Measurements from ENCODE around the gene CNTN4. TPM values are rescaled to one million over a fixed set of nuclear protein-coding genes. Genes with fewer than 3 reads are reported as not detected.

CNTN4 gene
- total and polyA plus RNA-seq, 2 of the 8 experiments (the other 6 are each of a cell fraction or from before 2014, with no cell fraction given), result 0.41 to 2.2 TPM

DNA sequence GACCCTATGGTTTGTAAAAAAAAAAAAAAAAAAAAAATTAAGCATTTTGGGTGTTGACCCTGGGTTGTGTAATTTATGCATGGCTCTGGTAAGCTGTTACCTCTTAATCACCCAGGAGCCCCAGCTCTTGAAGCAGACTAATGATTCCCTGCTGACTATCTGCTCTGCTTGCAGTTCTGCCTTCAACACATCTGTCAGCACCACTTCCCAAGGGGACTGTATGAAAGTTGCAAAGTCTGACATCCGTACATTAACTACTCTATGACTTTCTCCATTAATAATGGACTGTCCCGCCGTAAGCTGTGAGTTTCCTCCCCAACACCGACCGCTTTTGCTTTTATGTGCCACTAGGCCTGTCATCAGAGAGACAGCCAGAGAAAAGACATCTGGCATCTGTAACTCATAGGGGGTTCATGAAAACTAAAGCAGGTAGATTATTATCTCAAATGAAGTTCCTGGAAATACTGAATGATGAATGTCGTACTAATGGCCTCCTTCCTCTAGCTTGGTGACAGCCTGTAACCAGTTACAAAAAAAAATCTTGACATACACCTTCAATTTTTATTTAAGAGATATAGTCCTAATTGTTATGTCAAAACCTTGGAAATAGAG lies 740.0 kb downstream of the CNTN4 start:
- DNase-seq (ENCODE audit: low read depth in 1 of 2, low spot score in 2 of 2) (no peak), FAIRE-seq (no peak)
- no peak overlapping the region for H2BK120ac ChIP-seq (replicated peaks; ENCODE audit: low read depth, low read length)
- H3K4me1 ChIP-seq (replicated peaks in 1 of 4; ENCODE audit: control insufficient read depth in 3 of 4, insufficient read depth in 4 of 4, low read length in 3 of 4), result no peaks in the 10 kb centered on the region
- H4K91ac ChIP-seq (replicated peaks; ENCODE audit: insufficient read length, low read length), result no peak overlapping the region
- H3K27ac ChIP-seq (ENCODE audit: low read depth, low read length), result no peak overlapping the region
- H3K18ac ChIP-seq (ENCODE audit: extremely low read depth, low read length), result no peak overlapping the region
- POLR2A ChIA-PET (ENCODE audit: partially characterized antibody), result no interaction called here
- no peak overlapping the region for H2AFZ ChIP-seq (ENCODE audit: low read length)
- H3K4me2 ChIP-seq (ENCODE audit: insufficient read depth in 1 of 2, low read depth in 2 of 2, low read length in 2 of 2), result no peak overlapping the region
- no peak overlapping the region for H3K56ac ChIP-seq (replicated peaks; ENCODE audit: insufficient read length, low read depth, low read length)
- no peak overlapping the region for H3K4me3 ChIP-seq (ENCODE audit: extremely low read depth in 1 of 4, insufficient read depth in 2 of 4, low read depth in 3 of 4, low read length in 4 of 4)
- no peak overlapping the region for H3K23ac ChIP-seq (ENCODE audit: insufficient read length)
- H2BK12ac ChIP-seq (ENCODE audit: low read depth, low read length), result no peak overlapping the region
- H4K5ac ChIP-seq (ENCODE audit: insufficient read length, low read depth, low read length), result no peak overlapping the region
- no peak overlapping the region for H3K4ac ChIP-seq (replicated peaks; ENCODE audit: insufficient read length, low read depth, low read length)
- H2AK5ac ChIP-seq (ENCODE audit: low read depth, low read length), result no peak overlapping the region
- H3K9me3 ChIP-seq (ENCODE audit: insufficient read depth in 2 of 2, low read depth in 1 of 2, low read length in 1 of 2), result no peaks in the 10 kb centered on the region
- WGBS, 2 experiments (ENCODE audit: extremely low coverage in 1 of 2, insufficient coverage in 1 of 2, insufficient read length in 1 of 2, insufficient replicate concordance in 2 of 2, low coverage in 1 of 2, low lambda C conversion rate in 2 of 2, missing lambda C conversion rate in 1 of 2), result 88% methylated on average over 6 of the region's 6 CpGs; no CpG with 5 or more reads in 1 of the 2 experiments
- no peaks in the 10 kb centered on the region for H3K23me2 ChIP-seq (ENCODE audit: low read depth, low read length)
- no peaks in the 10 kb centered on the region for H4K20me1 ChIP-seq (replicated peaks in 1 of 2; ENCODE audit: control insufficient read depth in 1 of 2, insufficient read depth in 2 of 2, low read length in 2 of 2)
- H3K9ac ChIP-seq (replicated peaks in 1 of 4; ENCODE audit: extremely low read depth in 1 of 4, low read depth in 3 of 4, low read length in 3 of 4), result no peak overlapping the region
- no peaks in the 10 kb centered on the region for H3K79me2 ChIP-seq (ENCODE audit: control insufficient read depth in 1 of 2, insufficient read depth in 2 of 2, low read length in 2 of 2)
- CTCF ChIA-PET (ENCODE audit: partially characterized antibody), result interaction anchor here (0.9 to 1.5 kb wide), 2 partner anchors 9 to 71 kb away, joined by 3 to 5 read pairs; no protein-coding TSS in a partner anchor
- no peak overlapping the region for H2BK20ac ChIP-seq (ENCODE audit: low read length)
- no peaks in the 10 kb centered on the region for H3K36me3 ChIP-seq (ENCODE audit: control insufficient read depth in 2 of 4, insufficient read depth in 4 of 4, low read length in 3 of 4)
- H3K14ac ChIP-seq (ENCODE audit: insufficient read length), result no peak overlapping the region
- H3K27me3 ChIP-seq (replicated peaks in 1 of 4; ENCODE audit: control insufficient read depth in 3 of 4, extremely low read depth in 1 of 4, insufficient read depth in 3 of 4, low read length in 3 of 4), result no peaks in the 10 kb centered on the region
- no peak overlapping the region for H4K8ac ChIP-seq (ENCODE audit: extremely low read depth, insufficient read depth, low read length)
- no peaks in the 10 kb centered on the region for H3K79me1 ChIP-seq (ENCODE audit: low read depth, low read length)
- no peak overlapping the region for H2BK15ac ChIP-seq (ENCODE audit: low read length)
- no peak overlapping the region for H2BK5ac ChIP-seq (ENCODE audit: low read depth, low read length)
- no peak for TF ChIP-seq POLR2A (IDR thresholded peaks at IDR 0.05; ENCODE audit: control extremely low read depth in 1 of 2, low read depth in 2 of 2, low read length in 2 of 2)
- no peak for TF ChIP-seq ASH2L (IDR thresholded peaks at IDR 0.05; ENCODE audit: low read length)
- TF ChIP-seq YY1 (IDR thresholded peaks at IDR 0.05; ENCODE audit: low read depth, low read length), result no peak
- TF ChIP-seq RXRA (IDR thresholded peaks at IDR 0.05; ENCODE audit: insufficient read depth, low read depth, low read length), result no peak
